SU-DHL-6 (cell line): ENCODE measurements around the gene ZBP1.

Source experiments
- H2AFZ ChIP-seq: fragments of 200-600 bp; sonication (generic); 2 replicates; pipeline ENCODE4 v1.6.1; 2014; ENCODE audit warnings: low read depth, mild to moderate bottlenecking, moderate library complexity, mixed read lengths, antibody characterized with exemption, low read length; ENCODE audit not compliant: severe bottlenecking
- H3F3A ChIP-seq: fragments of 200-600 bp; shearing (Covaris generic); 2 replicates; pipeline ENCODE4 v1.6.0; 2016; ENCODE audit warnings: antibody characterized with exemption, mild to moderate bottlenecking; ENCODE audit not compliant: insufficient read depth
- H3K27ac ChIP-seq: fragments of 200-600 bp; sonication (generic); 2 replicates; pipeline ENCODE4 v1.5.1; 2016; ENCODE audit warnings: low read depth, mild to moderate bottlenecking, low read length, moderate library complexity, mixed read lengths
- H3K27me3 ChIP-seq: fragments of 200-600 bp; sonication (generic), shearing (Covaris generic); 2 replicates; pipeline ENCODE4 v1.6.0; 2014; ENCODE audit warnings: mild to moderate bottlenecking, low read length
- H3K36me3 ChIP-seq: fragments of 200-600 bp; sonication (generic); 2 replicates; pipeline ENCODE4 v1.6.1; 2014; ENCODE audit warnings: mild to moderate bottlenecking, low read length, mixed read lengths
- H3K4me2 ChIP-seq: fragments of 300-600, 200-600 bp; shearing (Covaris generic), sonication (generic); 2 replicates; pipeline ENCODE4 v1.6.0; 2014; ENCODE audit warnings: low read length, low read depth, mild to moderate bottlenecking; ENCODE audit not compliant: poor library complexity, severe bottlenecking
- H3K4me3 ChIP-seq: fragments of 200-600 bp; sonication (generic); 2 replicates; pipeline ENCODE4 v1.5.1; 2014; ENCODE audit warnings: antibody characterized with exemption, low read length, mild to moderate bottlenecking, mixed read lengths; ENCODE audit not compliant: insufficient read depth, poor library complexity, severe bottlenecking
- H3K79me2 ChIP-seq: fragments of 200-600 bp; sonication (generic); 2 replicates; pipeline ENCODE4 v1.6.1; 2014; ENCODE audit warnings: mild to moderate bottlenecking, low read length, moderate library complexity; ENCODE audit not compliant: insufficient read depth
- H3K9ac ChIP-seq: fragments of 200-600 bp; sonication (generic); 2 replicates; pipeline ENCODE4 v1.7.0; 2014; ENCODE audit warnings: mild to moderate bottlenecking, low read length
- H3K9me2 ChIP-seq: fragments of 200-600 bp; sonication (generic); replicated peaks from 2 replicates; pipeline ENCODE4 v1.6.1; 2014; ENCODE audit warnings: low read length; ENCODE audit not compliant: insufficient read depth
- H3K9me3 ChIP-seq: fragments of 200-600 bp; sonication (generic); 2 replicates; pipeline ENCODE4 v1.6.1; 2014; ENCODE audit warnings: low read length, mixed read lengths; ENCODE audit not compliant: insufficient read depth
- H4K20me1 ChIP-seq: fragments of 200-600 bp; sonication (generic); 2 replicates; pipeline ENCODE4 v1.6.1; 2014; ENCODE audit warnings: low read depth, mild to moderate bottlenecking, antibody characterized with exemption, low read length, moderate library complexity, mixed read lengths
- CTCF ChIP-seq: fragments of 200-600 bp; sonication (generic); IDR thresholded peaks from one replicate; pipeline ENCODE4 v1.5.1; 2017; ENCODE audit warnings: antibody characterized with exemption, mild to moderate bottlenecking, low read length, moderate library complexity; ENCODE audit not compliant: insufficient read depth, poor library complexity, severe bottlenecking
- EZH2phosphoT487 ChIP-seq: fragments of 200-600 bp; sonication (generic), shearing (Covaris generic); conservative IDR thresholded peaks from 2 replicates; pipeline ENCODE4 v1.6.1; 2018; ENCODE audit warnings: mild to moderate bottlenecking, antibody characterized with exemption, low read length, moderate library complexity, mixed read lengths

Gene ZBP1

DNA sequence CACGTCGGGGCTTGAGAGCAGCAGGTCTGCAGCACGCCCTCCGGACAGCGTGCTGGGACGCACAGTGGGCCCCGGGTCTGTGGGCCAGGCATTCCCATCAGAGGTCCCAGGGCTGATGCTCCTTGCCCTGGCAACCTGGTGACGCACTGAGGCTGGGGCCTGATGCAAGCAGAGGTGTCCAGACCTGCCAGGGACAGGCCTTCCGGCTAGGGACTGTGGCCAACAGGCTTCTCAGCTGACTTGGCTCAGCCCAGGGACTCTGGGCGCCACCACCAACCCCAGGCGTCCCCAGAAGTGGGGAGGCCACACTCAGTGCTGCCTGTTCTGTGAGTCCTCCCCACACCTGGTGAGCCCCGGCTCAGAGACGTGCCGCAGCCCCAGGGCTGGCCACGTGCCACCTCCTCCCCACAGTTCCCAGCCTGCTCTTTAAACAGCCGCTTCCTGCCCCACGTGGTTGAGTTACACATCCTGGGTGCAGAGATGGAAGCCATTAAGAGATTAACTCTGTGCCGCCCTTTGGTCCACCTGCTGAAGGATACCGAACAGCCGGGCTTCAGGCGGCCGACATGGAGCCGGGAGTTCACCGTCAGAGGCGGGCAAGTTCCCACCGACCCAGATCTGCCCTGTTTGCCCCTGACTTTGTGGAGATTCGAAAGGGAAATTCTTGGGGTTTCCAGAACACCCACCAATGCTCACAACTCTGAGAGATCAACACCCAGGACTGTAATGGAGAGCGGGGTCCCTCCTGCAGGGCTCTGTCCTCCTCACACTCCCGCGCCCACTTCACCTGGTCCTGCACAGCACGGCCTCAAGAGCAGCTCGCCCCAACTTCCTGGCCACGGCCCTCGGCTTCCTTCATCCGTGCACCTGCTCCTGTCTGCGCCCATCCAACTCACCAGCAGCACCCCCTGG, 37.6 kb upstream of the ZBP1 start:
- H3K79me2 ChIP-seq, result no peaks in the 10 kb centered on the region
- no peaks in the 10 kb centered on the region for H3K9me3 ChIP-seq
- H3K4me3 ChIP-seq, result no peak overlapping the region
- H3K27ac ChIP-seq, result no peak overlapping the region
- no peak overlapping the region for H3K4me2 ChIP-seq
- TF ChIP-seq CTCF, result no peak
- TF ChIP-seq EZH2phosphoT487, result no peak
- no peaks in the 10 kb centered on the region for H3F3A ChIP-seq
- H3K36me3 ChIP-seq, result no peaks in the 10 kb centered on the region
- H4K20me1 ChIP-seq, result no peaks in the 10 kb centered on the region
- no peaks in the 10 kb centered on the region for H3K9me2 ChIP-seq
- H2AFZ ChIP-seq, result no peak overlapping the region
- H3K27me3 ChIP-seq, result no peaks in the 10 kb centered on the region
- H3K9ac ChIP-seq, result no peak overlapping the region

GRCh38 chr20:57656821-57657534, 36.8 kb upstream of the ZBP1 start:
- H3K27ac ChIP-seq, result no peak overlapping the region

GRCh38 chr20:57656252-57656820, 36.1 kb upstream of the ZBP1 start:
- Histone ChIP-seq H3K4me3 (no peak overlapping the region), H3K4me2 (no peak overlapping the region), H3K79me2 (no peaks in the 10 kb centered on the region), H3K9me2 (no peaks in the 10 kb centered on the region), H3K9me3 (no peaks in the 10 kb centered on the region), H3K9ac (no peak overlapping the region), H3K27me3 (no peaks in the 10 kb centered on the region), H2AFZ (no peak overlapping the region), H3F3A (no peaks in the 10 kb centered on the region), H3K36me3 (no peaks in the 10 kb centered on the region), H3K27ac (no peak overlapping the region), H4K20me1 (no peaks in the 10 kb centered on the region)
- TF ChIP-seq CTCF, result no peak
- TF ChIP-seq EZH2phosphoT487, result no peak

More at GRCh38 chr20:57656821-57657534, 36.8 kb upstream of the ZBP1 start:
- Histone ChIP-seq H3F3A (no peaks in the 10 kb centered on the region), H3K79me2 (no peaks in the 10 kb centered on the region), H3K9me2 (no peaks in the 10 kb centered on the region), H3K9me3 (no peaks in the 10 kb centered on the region), H4K20me1 (no peaks in the 10 kb centered on the region), H3K27me3 (no peaks in the 10 kb centered on the region), H3K9ac (no peak overlapping the region), H2AFZ (no peak overlapping the region), H3K4me2 (no peak overlapping the region), H3K36me3 (no peaks in the 10 kb centered on the region), H3K4me3 (no peak overlapping the region)
- no peak for TF ChIP-seq EZH2phosphoT487
- TF ChIP-seq CTCF, result no peak
